Spleen (tissue), 11 donors: ENCODE data around the gene IL34. TPM values are rescaled to one million over a fixed set of nuclear protein-coding genes. Genes with fewer than 3 reads are reported as not detected.

ENCODE experiments used
- DNase-seq: peaks from one replicate; pipeline ENCODE4 v3.0.0-alpha.2; 2020
- H3K27ac ChIP-seq, 8 donors: fragments of 200-600 bp; sonication (generic) in 7 of 8; 1 replicate in 4 of 8; 2 replicates in 4 of 8; pipeline versions ENCODE4 v1.5.0 to v1.8.0; 2016 to 2021; ENCODE audit warnings: inconsistent platforms in 4 of 8, mild to moderate bottlenecking in 4 of 8, moderate library complexity in 1 of 8
- H3K27me3 ChIP-seq, 7 donors: fragments of 200-600 bp; sonication (generic) in 6 of 7; replicated peaks in 1 of 7; 1 replicate in 4 of 7; 2 replicates in 3 of 7; pipeline versions ENCODE4 v1.5.0 to v1.8.0; 2016 to 2021; ENCODE audit warnings: inconsistent platforms in 3 of 7, mild to moderate bottlenecking in 1 of 7
- H3K36me3 ChIP-seq, 6 donors: fragments of 200-600 bp; sonication (generic) in 5 of 6; 1 replicate in 4 of 6; 2 replicates in 2 of 6; pipeline versions ENCODE4 v1.5.0 to v1.8.0; 2016 to 2021; ENCODE audit warnings: inconsistent platforms in 2 of 6
- H3K4me1 ChIP-seq, 6 donors: fragments of 200-600 bp; sonication (generic) in 5 of 6; 1 replicate in 3 of 6; 2 replicates in 3 of 6; pipeline versions ENCODE4 v1.5.0 to v1.8.0; 2016 to 2021; ENCODE audit warnings: inconsistent platforms in 3 of 6
- H3K4me3 ChIP-seq, 8 donors: fragments of 200-600 bp; sonication (generic) in 7 of 8; 1 replicate in 4 of 8; 2 replicates in 4 of 8; pipeline versions ENCODE4 v1.5.0 to v1.8.0; 2016 to 2021; ENCODE audit warnings: inconsistent platforms in 4 of 8, mild to moderate bottlenecking in 4 of 8, moderate library complexity in 2 of 8
- H3K9me3 ChIP-seq, 8 donors: fragments of 200-600 bp; sonication (generic) in 7 of 8; 1 replicate in 4 of 8; 2 replicates in 4 of 8; pipeline versions ENCODE4 v1.5.0 to v1.8.0; 2016 to 2021; ENCODE audit warnings: inconsistent platforms in 4 of 8
- POLR2A ChIP-seq, 3 donors: fragments of 450-650 bp; IDR thresholded peaks; one replicate each; pipeline ENCODE4 v1.5.1; 2017; ENCODE audit warnings: antibody characterized with exemption in 3 of 3, mild to moderate bottlenecking in 1 of 3
- POLR2AphosphoS5 ChIP-seq, 3 donors: sonication (generic); formaldehyde crosslinking; IDR thresholded peaks; one replicate each; pipeline ENCODE4 v1.5.1; 2017; ENCODE audit warnings: antibody characterized with exemption in 3 of 3
- WGBS, 5 donors: extraction: QIAGEN DNeasy Blood & Tissue Kit in 3 of 5; methylation state at CpG; one replicate each; pipeline versions ENCODE4 v1.1.5 to v1.1.7; 2013 to 2018; 5-methylcytosine and 5-hydroxymethylcytosine counted together
- intact Hi-C: fragments of 100-400 bp; cut with DNase I; formaldehyde crosslinking; loops from one replicate; pipeline ENCODE4 v1.15.0; 2023; ENCODE audit warnings: low total_unique reads
- polyA plus RNA-seq, 3 donors: library from polyadenylated mRNA; stranded (reverse); fragments of 200-250 nt; gene quantifications; one replicate each; pipeline ENCODE4 v1.2.1, GENCODE V29; 2013
- total RNA-seq, 7 donors: library from RNA; depleted of rRNA in 3 of 7; stranded (reverse); fragments of >200 nt in 3 of 7; fragmentation: NEBNext Ultra II Directional in 4 of 7; extraction: Animal tissue kit (Norgen Biotek cat#: 25700) in 4 of 7; gene quantifications; one replicate each; pipeline versions ENCODE4 v1.1.0 to v1.2.1, GENCODE V29; 2016 to 2021
- TF ChIP-seq, protein P1 (sequence below), 11 experiments: fragments of 200-600 bp in 7 of 11; fragments of 450-650 bp in 4 of 11; sonication (generic) in 4 of 11; IDR thresholded peaks in 8 of 11; conservative IDR thresholded peaks in 3 of 11; 1 replicate in 7 of 11; 2 replicates in 4 of 11; pipeline versions ENCODE4 v1.4.0 to v1.8.0; 2016 to 2021; ENCODE audit warnings: antibody characterized with exemption in 11 of 11, inconsistent platforms in 4 of 11, mild to moderate bottlenecking in 1 of 11
- donor health status: healthy with polysubstance abuse.
- donor health status: DM: no; HTN: no; CAD: no; lungs with moderate emphysema.
- donor health status: DM: no; HTN: no; CAD: no.
- donor health status: Bipolar disorder and iron deficiency.
- donor health status: healthy.
- donor health status: DM: no; HTN: no; CAD: no.
- donor health status: DM: yes; HTN: yes; CAD: no.

The IL34 gene
- total and polyA plus RNA-seq, 10 donors, result 20.3 to 258 (median 128) TPM

GRCh38 chr16:70675851-70676513, 29.6 kb downstream of the IL34 start:
- H3K4me3 ChIP-seq, result no peak overlapping the region
- peak overlapping the region in 4 of 8 donors; percentile 25 to 86 (median 36) for H3K27ac ChIP-seq
- intact Hi-C loops, result no loop called here

GRCh38 chr16:70676675-70677498, 30.5 kb downstream of the IL34 start:
- TF ChIP-seq POLR2A (IDR thresholded peaks at IDR 0.05) (no peak), POLR2AphosphoS5 (IDR thresholded peaks at IDR 0.05) (peak in 1 of 3 donors; percentile 14)
- Histone ChIP-seq H3K9me3 (no peaks in the 10 kb centered on the region), H3K4me1 (peaks cover 12 to 43% (median 30%) of the 10 kb centered on the region in 6 donors), H3K27me3 (peaks cover 0 to under 1% (median 0%) of the 10 kb centered on the region in 7 donors), H3K36me3 (peaks cover 0 to 89% (median 40%) of the 10 kb centered on the region in 6 donors), H3K27ac (peak overlapping the region in 4 of 8 donors; percentile 1 to 88 (median 56)), H3K4me3 (no peak overlapping the region)
- intact Hi-C loops, result no loop called here
- 83 to 90% (median 85%) methylated on average over 8 to 14 of the region's 14 CpGs for WGBS, 5 donors
- peak; percentile 69 for DNase-seq

More at GRCh38 chr16:70675851-70676513, 29.6 kb downstream of the IL34 start:
- TF ChIP-seq, protein P1, sequence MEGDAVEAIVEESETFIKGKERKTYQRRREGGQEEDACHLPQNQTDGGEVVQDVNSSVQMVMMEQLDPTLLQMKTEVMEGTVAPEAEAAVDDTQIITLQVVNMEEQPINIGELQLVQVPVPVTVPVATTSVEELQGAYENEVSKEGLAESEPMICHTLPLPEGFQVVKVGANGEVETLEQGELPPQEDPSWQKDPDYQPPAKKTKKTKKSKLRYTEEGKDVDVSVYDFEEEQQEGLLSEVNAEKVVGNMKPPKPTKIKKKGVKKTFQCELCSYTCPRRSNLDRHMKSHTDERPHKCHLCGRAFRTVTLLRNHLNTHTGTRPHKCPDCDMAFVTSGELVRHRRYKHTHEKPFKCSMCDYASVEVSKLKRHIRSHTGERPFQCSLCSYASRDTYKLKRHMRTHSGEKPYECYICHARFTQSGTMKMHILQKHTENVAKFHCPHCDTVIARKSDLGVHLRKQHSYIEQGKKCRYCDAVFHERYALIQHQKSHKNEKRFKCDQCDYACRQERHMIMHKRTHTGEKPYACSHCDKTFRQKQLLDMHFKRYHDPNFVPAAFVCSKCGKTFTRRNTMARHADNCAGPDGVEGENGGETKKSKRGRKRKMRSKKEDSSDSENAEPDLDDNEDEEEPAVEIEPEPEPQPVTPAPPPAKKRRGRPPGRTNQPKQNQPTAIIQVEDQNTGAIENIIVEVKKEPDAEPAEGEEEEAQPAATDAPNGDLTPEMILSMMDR (IDR thresholded peaks at IDR 0.05 in 8 of 11, conservative IDR thresholded peaks at IDR 0.05 in 3 of 11), result no peak
- TF ChIP-seq POLR2AphosphoS5 (IDR thresholded peaks at IDR 0.05), result peak in 2 of 3 donors; percentile 47 to 49
- TF ChIP-seq POLR2A (IDR thresholded peaks at IDR 0.05), result no peak
- Histone ChIP-seq H3K9me3 (no peaks in the 10 kb centered on the region), H3K36me3 (peaks cover 0 to 98% (median 42%) of the 10 kb centered on the region in 6 donors), H3K27me3 (no peaks in the 10 kb centered on the region), H3K4me1 (peaks cover 6 to 34% (median 22%) of the 10 kb centered on the region in 6 donors)
- WGBS, 5 donors, result 82 to 91% (median 86%) methylated on average over 5 to 7 of the region's 7 CpGs
- peak; percentile 50 for DNase-seq

DNA sequence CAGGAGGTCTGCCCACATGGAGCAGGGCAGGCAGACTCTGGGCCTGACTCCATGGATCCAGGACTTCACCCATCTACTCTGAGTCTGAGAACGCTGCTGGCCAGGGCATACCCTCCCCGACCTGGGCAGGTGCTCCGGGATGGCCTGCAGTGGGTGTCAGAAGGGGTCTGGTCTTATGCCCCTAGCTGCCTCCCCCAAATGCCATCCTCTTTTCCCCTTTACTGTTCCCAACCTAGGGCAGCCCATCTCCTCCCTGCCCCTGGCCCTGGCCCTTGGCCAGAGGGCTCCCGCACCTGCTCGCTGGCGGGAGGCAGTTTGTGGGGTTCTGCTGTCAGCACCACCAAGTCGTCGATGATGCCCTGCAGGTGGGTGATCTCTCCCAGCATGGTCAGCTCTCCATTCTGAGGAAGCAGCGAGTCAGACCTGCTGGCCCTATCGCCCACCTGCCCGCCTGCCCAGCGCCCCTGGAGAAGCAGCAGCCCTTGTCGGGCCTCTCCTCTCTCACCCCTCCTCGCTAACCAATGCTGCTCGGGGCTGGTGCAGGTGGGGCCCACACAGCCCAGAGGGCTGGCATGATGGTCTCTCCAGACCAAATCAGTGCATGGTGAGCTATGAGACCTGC, 31.3 kb downstream of the IL34 start:
- intact Hi-C loops, result no loop called here
- Histone ChIP-seq H3K27ac (peak overlapping the region in 4 of 8 donors; percentile 1 to 88 (median 56)), H3K4me1 (peaks cover 18 to 50% (median 36%) of the 10 kb centered on the region in 6 donors), H3K27me3 (peaks cover 0 to 4% (median 0%) of the 10 kb centered on the region in 7 donors), H3K4me3 (no peak overlapping the region), H3K36me3 (peaks cover 0 to 81% (median 39%) of the 10 kb centered on the region in 6 donors), H3K9me3 (no peaks in the 10 kb centered on the region)
- DNase-seq, result peak; percentile 69
- WGBS, 5 donors, result 85 to 96% (median 91%) methylated on average over 14 to 15 of the region's 15 CpGs
- peak in 2 of 3 donors; percentile 18 to 50 for TF ChIP-seq POLR2AphosphoS5 (IDR thresholded peaks at IDR 0.05)
- no peak for TF ChIP-seq POLR2A (IDR thresholded peaks at IDR 0.05)
- TF ChIP-seq, protein P1 (IDR thresholded peaks at IDR 0.05 in 8 of 11, conservative IDR thresholded peaks at IDR 0.05 in 3 of 11), result no peak

DNA sequence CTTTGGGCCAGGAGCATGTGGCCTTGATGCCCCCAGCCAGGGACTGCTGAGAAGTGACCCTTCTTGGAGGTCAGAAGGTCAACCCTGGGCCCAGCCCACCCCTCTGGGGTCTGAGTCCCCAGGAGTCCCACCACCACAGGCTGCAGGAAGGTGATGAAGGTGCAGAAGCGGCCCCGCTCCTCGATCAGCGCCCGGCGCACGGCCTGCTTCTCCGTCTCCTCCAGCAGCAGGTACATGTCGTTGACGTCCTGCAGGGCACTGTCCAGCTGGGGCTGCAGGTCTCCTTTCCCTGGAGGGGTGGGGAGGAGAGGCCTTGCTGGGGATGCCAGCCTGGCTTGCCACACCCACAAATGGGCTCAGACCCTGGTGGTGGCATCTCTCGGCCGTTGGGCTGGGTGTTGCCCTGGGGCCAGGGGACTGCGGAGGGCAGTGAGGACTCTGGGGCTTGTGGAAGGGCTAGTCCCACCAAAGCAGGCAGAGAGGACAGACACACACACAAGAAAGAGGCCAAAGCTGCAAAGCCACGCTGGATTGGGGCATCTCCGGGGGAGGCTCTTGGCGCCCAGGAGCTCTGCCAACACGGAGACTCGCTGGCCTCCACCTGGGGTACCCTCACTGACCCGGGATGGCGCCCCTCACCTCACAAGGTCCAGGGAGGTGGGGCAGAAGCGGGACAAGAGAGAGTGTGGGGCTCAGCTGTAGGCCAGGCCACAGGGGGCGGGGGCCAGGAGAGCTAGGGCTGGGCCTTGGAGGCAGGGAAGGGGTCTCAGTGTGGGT, 31.9 kb downstream of the IL34 start:
- 78 to 92% (median 89%) methylated on average over 9 to 22 of the region's 22 CpGs for WGBS, 5 donors
- Histone ChIP-seq H3K27ac (peak overlapping the region in 5 of 8 donors; percentile 57 to 88 (median 86)), H3K27me3 (peaks cover 0 to 10% (median 0%) of the 10 kb centered on the region in 7 donors), H3K36me3 (peaks cover 0 to 81% (median 39%) of the 10 kb centered on the region in 6 donors), H3K4me3 (no peak overlapping the region), H3K4me1 (peaks cover 18 to 57% (median 40%) of the 10 kb centered on the region in 6 donors), H3K9me3 (no peaks in the 10 kb centered on the region)
- intact Hi-C loops, result no loop called here
- DNase-seq, result peak; percentile 64
- TF ChIP-seq POLR2AphosphoS5 (IDR thresholded peaks at IDR 0.05), result peak in 2 of 3 donors; percentile 6 to 40
- TF ChIP-seq, protein P1 (IDR thresholded peaks at IDR 0.05 in 8 of 11, conservative IDR thresholded peaks at IDR 0.05 in 3 of 11), result no peak
- no peak for TF ChIP-seq POLR2A (IDR thresholded peaks at IDR 0.05)
